ENCODE results near the gene CROCC.
"Not testable (repeated sequence)": the region's sequence is repeated elsewhere in the genome, so short reads cannot be mapped to it uniquely, and the experiment has no call there.

GRCh38 chr1:16894338-16894737, 27.4 kb upstream of the CROCC start:
- TF ChIP-seq CTCF (conservative IDR thresholded peaks at IDR 0.05; ENCODE audit: low read depth, low read length); EZH2 (IDR thresholded peaks at IDR 0.05; ENCODE audit: borderline replicate concordance, low read depth, low read length, poor library complexity, severe bottlenecking): not testable (repeated sequence)
